Heart left ventricle (tissue), 16 donors: ENCODE data around the gene PRKAR1B. TPM values are rescaled to one million over a fixed set of nuclear protein-coding genes. Genes with fewer than 3 reads are reported as not detected.

Experiments
- ATAC-seq, 4 donors: fragments of 200-7000 bp; cut with Tn5 transposase; one replicate each; pipeline ENCODE4 v1.9.1; 2020 to 2022; ENCODE audit warnings: moderate library complexity in 4 of 4, mild to moderate bottlenecking in 3 of 4, moderate number of reproducible peaks in 1 of 4
- DNase-seq, 5 donors: peaks; one replicate each; pipeline ENCODE4 v3.0.0-alpha.2; 2020
- H3K27ac ChIP-seq, 12 donors: fragments of 200-600 bp; sonication (generic) in 4 of 12; one replicate each; pipeline versions ENCODE4 v1.5.0 to v1.8.0; 2016 to 2022; ENCODE audit warnings: mild to moderate bottlenecking in 2 of 12
- H3K27me3 ChIP-seq, 9 donors: fragments of 200-600 bp; sonication (generic) in 2 of 9; one replicate each; pipeline versions ENCODE4 v1.5.1 to v1.8.0; 2016 to 2022; ENCODE audit warnings: mild to moderate bottlenecking in 3 of 9
- H3K36me3 ChIP-seq, 9 donors: fragments of 200-600 bp; sonication (generic) in 2 of 9; one replicate each; pipeline versions ENCODE4 v1.5.0 to v1.8.0; 2018 to 2022; ENCODE audit warnings: mild to moderate bottlenecking in 2 of 9
- H3K4me1 ChIP-seq, 12 donors: fragments of 200-600 bp; sonication (generic) in 4 of 12; one replicate each; pipeline versions ENCODE4 v1.5.0 to v1.8.0; 2016 to 2022; ENCODE audit warnings: mild to moderate bottlenecking in 3 of 12
- H3K4me3 ChIP-seq, 12 donors: fragments of 200-600 bp; sonication (generic) in 4 of 12; one replicate each; pipeline versions ENCODE4 v1.5.0 to v1.8.0; 2017 to 2022; ENCODE audit warnings: mild to moderate bottlenecking in 9 of 12, moderate library complexity in 4 of 12
- H3K9me3 ChIP-seq, 12 donors: fragments of 200-600 bp; sonication (generic) in 4 of 12; one replicate each; pipeline versions ENCODE4 v1.5.0 to v1.8.0; 2016 to 2022; ENCODE audit warnings: mild to moderate bottlenecking in 1 of 12
- POLR2A ChIP-seq, 2 donors: fragments of 450-650 bp; IDR thresholded peaks; one replicate each; pipeline ENCODE4 v1.6.1; 2017; ENCODE audit warnings: antibody characterized with exemption in 2 of 2, mild to moderate bottlenecking in 2 of 2, moderate library complexity in 2 of 2
- WGBS, 4 donors: extraction: QIAGEN DNeasy Blood & Tissue Kit in 2 of 4; methylation state at CpG; one replicate each; pipeline versions ENCODE4 v1.1.5 to v1.1.7; 2013 to 2018; 5-methylcytosine and 5-hydroxymethylcytosine counted together
- intact Hi-C, 10 donors: fragments of 100-400 bp; cut with DNase I; formaldehyde crosslinking; loops; one replicate each; pipeline versions ENCODE4 v1.11.1 to v1.14.2; 2022
- polyA plus RNA-seq, 2 donors: library from polyadenylated mRNA; stranded (reverse); fragments of 200-250 nt; gene quantifications; one replicate each; pipeline ENCODE4 v1.2.3, GENCODE V29; 2013
- total RNA-seq, 9 donors: library from RNA; depleted of rRNA in 2 of 9; stranded (reverse); fragments of >200 nt in 2 of 9; fragmentation: NEBNext Ultra II Directional in 3 of 9; extraction: Animal tissue kit (Norgen Biotek cat#: 25700) in 3 of 9; gene quantifications; one replicate each; pipeline versions ENCODE4 v1.1.0 to v1.2.4, GENCODE V29; 2016 to 2023
- TF ChIP-seq, protein P1 (sequence below), 12 donors: fragments of 200-600 bp; sonication (generic) in 4 of 12; IDR thresholded peaks; one replicate each; pipeline versions ENCODE4 v1.5.0 to v1.8.0; 2018 to 2022; ENCODE audit warnings: antibody characterized with exemption in 12 of 12, mild to moderate bottlenecking in 5 of 12
- donor health status: ischemic (EF 13 %, LVEDD 7.1; RV severe dilation, severe dysfunction).
- donor health status: healthy with polysubstance abuse.
- donor health status: DM: no; HTN: yes; CAD: no.
- donor health status: DM: no; HTN: no; CAD: no.
- donor health status: ischemic (EF 25% LVEDD 6.9; RV normal size, moderate dysfunction).
- donor health status: ischemic (EF 25% LVEDD 5.7; RV mildly dilated, moderate dysfunction).
- donor health status: healthy.
- donor health status: DM: yes; HTN: yes; CAD: no.
- donor health status: ischemic (EF 35%, LVEDD 5.7; RV mildly dilated, moderate dysfunction).
- donor health status: nonischemic (EF 11% LVEDD 7.7; RV severe dilation, severe dysfunction).
- donor health status: DM: yes; HTN: yes; CAD: no.
- donor health status: PGD.
- donor health status: ischemic (EF 29% LVEDD 5.4; RV normal size, mild dysfunction).
- donor health status: nonischemic (EF 23%, LVEDD 6.1; RV moderate dilation, normal function).

The PRKAR1B gene
- total and polyA plus RNA-seq, 11 donors = 4.1 to 22.2 (median 17.9) TPM

- Histone ChIP-seq H3K4me3 (no peak overlapping the region), H3K9me3 (peaks cover 0 to 30% (median 14%) of the 10 kb centered on the region in 12 donors), H3K4me1 (no peaks in the 10 kb centered on the region), H3K27ac (no peak overlapping the region), H3K36me3 (no peaks in the 10 kb centered on the region), H3K27me3 (no peaks in the 10 kb centered on the region)
- DNase-seq = no peak
- 72 to 92% (median 84%) methylated on average over 3 to 13 of the region's 13 CpGs for WGBS, 4 donors
- TF ChIP-seq, protein P1, sequence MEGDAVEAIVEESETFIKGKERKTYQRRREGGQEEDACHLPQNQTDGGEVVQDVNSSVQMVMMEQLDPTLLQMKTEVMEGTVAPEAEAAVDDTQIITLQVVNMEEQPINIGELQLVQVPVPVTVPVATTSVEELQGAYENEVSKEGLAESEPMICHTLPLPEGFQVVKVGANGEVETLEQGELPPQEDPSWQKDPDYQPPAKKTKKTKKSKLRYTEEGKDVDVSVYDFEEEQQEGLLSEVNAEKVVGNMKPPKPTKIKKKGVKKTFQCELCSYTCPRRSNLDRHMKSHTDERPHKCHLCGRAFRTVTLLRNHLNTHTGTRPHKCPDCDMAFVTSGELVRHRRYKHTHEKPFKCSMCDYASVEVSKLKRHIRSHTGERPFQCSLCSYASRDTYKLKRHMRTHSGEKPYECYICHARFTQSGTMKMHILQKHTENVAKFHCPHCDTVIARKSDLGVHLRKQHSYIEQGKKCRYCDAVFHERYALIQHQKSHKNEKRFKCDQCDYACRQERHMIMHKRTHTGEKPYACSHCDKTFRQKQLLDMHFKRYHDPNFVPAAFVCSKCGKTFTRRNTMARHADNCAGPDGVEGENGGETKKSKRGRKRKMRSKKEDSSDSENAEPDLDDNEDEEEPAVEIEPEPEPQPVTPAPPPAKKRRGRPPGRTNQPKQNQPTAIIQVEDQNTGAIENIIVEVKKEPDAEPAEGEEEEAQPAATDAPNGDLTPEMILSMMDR (IDR thresholded peaks at IDR 0.05) = no peak
- no peak for TF ChIP-seq POLR2A (IDR thresholded peaks at IDR 0.05)
- peak in 1 of 4 donors; percentile 41 for ATAC-seq
- intact Hi-C loops = loop anchor here in 1 of 10 donors (2.0 kb wide), 1 partner anchor 24 kb away; no protein-coding TSS in a partner anchor
Measured at GRCh38 chr7:628402-628763, 98.7 kb downstream of the PRKAR1B start.

GRCh38 chr7:627661-628401, 99.2 kb downstream of the PRKAR1B start:
- ATAC-seq = peak in 1 of 4 donors; percentile 26
- WGBS, 4 donors = 88 to 94% (median 94%) methylated on average over 19 to 35 of the region's 35 CpGs

DNA sequence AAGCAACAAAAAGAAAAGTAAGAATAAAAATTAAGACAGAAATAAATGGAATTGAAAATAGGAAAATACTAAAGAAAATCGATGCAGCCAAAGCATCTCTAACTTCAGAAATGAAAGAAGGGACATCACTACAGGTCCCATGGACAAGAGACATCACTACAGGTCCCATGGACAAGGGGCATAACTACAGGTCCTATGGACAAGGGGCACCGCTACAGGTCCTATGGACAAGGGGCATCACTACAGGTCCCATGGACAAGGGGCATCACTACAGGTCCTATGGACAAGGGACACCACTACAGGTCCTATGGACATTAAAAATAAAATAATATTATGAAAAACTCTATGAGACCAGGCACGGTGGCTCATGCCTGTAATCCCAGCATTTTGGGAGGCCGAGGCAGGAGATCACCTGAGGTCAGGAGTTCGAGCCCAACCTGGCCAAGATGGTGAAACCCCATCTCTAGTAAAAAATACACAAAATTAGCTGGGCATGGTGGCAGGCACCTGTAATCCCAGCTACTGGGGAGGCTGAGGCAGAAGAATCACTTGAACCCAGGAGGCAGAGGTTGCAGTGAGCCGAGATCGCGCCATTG, 101.6 kb downstream of the PRKAR1B start:
- Histone ChIP-seq H3K9me3 (peaks cover 0 to 46% (median 28%) of the 10 kb centered on the region in 12 donors), H3K27me3 (no peaks in the 10 kb centered on the region), H3K4me1 (no peaks in the 10 kb centered on the region), H3K27ac (no peak overlapping the region), H3K4me3 (no peak overlapping the region), H3K36me3 (peaks cover 0 to 3% (median 0%) of the 10 kb centered on the region in 9 donors)
- TF ChIP-seq POLR2A (IDR thresholded peaks at IDR 0.05) = no peak
- TF ChIP-seq, protein P1 (IDR thresholded peaks at IDR 0.05) = no peak
- ATAC-seq = no peak
- WGBS, 4 donors = 96 to 98% (median 97%) methylated on average over 8 of the region's 8 CpGs
- peak in 1 of 5 donors; percentile 4 for DNase-seq
- intact Hi-C loops = no loop called here

More at GRCh38 chr7:627661-628401, 99.2 kb downstream of the PRKAR1B start:
- H3K4me3 ChIP-seq = no peak overlapping the region
- no peaks in the 10 kb centered on the region for H3K4me1 ChIP-seq
- H3K27me3 ChIP-seq = no peaks in the 10 kb centered on the region
- no peaks in the 10 kb centered on the region for H3K36me3 ChIP-seq
- TF ChIP-seq POLR2A (IDR thresholded peaks at IDR 0.05) = no peak
- TF ChIP-seq, protein P1 (IDR thresholded peaks at IDR 0.05) = no peak
- peak in 1 of 5 donors; percentile 62 for DNase-seq
- intact Hi-C loops = loop anchor here in 1 of 10 donors (2.0 kb wide), 1 partner anchor 25 kb away; no protein-coding TSS in a partner anchor
- peaks cover 0 to 30% (median 14%) of the 10 kb centered on the region in 12 donors for H3K9me3 ChIP-seq
- no peak overlapping the region for H3K27ac ChIP-seq

DNA sequence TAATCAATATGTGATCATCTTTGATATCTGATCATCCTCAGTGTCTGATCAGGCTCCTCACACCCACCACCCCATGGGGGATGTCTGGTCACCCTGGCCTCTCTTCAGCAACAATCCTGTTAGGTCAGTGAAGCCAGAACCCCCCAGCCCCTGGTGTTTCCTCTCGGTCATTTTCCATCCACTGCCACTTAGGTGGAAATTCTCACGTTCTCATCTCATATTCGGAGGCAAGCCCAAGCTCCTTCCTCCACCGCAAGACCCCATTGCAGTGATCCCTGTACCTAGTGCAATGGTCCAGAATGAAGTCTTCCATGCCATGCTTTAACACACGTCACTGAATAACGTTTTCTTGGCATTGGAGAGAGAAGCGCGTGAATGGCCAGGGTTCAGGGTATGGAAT, 103.6 kb downstream of the PRKAR1B start:
- H3K27ac ChIP-seq = no peak overlapping the region
- H3K4me1 ChIP-seq = peaks cover 0 to 14% (median 0%) of the 10 kb centered on the region in 12 donors
- intact Hi-C loops = no loop called here
- no peak for ATAC-seq
- WGBS, 4 donors = 95 to 98% (median 96%) methylated on average over 8 of the region's 8 CpGs
- TF ChIP-seq, protein P1 (IDR thresholded peaks at IDR 0.05) = no peak
- TF ChIP-seq POLR2A (IDR thresholded peaks at IDR 0.05) = no peak
- peaks cover 0 to 3% (median 0%) of the 10 kb centered on the region in 9 donors for H3K36me3 ChIP-seq
- H3K27me3 ChIP-seq = no peaks in the 10 kb centered on the region
- peaks cover 0 to 55% (median 30%) of the 10 kb centered on the region in 12 donors for H3K9me3 ChIP-seq
- no peak overlapping the region for H3K4me3 ChIP-seq
- peak in 1 of 5 donors; percentile 10 for DNase-seq
